Measurements from ENCODE around the gene CST6.

Gene CST6

DNA sequence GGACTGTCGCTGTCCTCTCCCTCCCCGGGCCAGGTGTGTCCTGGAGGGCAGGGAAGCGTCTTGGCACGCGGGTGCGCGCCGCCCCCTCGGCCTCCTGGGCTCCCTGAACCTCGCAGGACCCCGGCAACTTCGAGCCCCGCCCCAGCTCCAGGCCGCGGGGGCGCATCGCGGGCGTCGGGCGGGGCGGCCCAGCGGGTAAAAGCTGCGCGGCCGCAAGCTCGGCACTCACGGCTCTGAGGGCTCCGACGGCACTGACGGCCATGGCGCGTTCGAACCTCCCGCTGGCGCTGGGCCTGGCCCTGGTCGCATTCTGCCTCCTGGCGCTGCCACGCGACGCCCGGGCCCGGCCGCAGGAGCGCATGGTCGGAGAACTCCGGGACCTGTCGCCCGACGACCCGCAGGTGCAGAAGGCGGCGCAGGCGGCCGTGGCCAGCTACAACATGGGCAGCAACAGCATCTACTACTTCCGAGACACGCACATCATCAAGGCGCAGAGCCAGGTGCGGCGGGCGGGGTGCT is at the start of gene CST6:
Gene CST6 (plus strand): TSS at position 224 of the 519 bp plus-strand sequence. CDS start 37 bp downstream, at position 261.
- DNase-seq (ENCODE audit: low read depth, low spot score), result no peak

GRCh38 chr11:65962141-65962564 is 49.7 kb upstream of the CST6 start:
- DNase-seq (ENCODE audit: low read depth, low spot score), result no peak

DNA sequence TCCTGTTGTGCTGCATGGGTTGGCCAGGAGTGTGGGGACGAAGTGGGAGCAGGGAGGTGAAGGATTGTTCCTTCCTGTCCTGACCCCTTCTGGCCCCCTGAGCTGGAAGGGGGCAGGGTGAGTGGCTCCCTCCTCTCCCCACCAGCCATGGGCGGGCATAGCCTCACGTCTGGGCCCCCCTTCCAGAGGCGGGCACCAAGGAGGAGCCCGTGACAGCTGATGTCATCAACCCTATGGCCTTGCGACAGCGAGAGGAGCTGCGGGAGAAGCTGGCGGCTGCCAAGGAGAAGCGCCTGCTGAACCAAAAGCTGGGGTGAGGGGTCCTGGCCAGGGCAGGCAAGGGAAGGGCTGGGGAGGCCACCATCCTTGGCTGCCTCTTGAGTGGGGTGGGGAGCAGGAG is 46.9 kb upstream of the CST6 start:
- DNase-seq (ENCODE audit: low read depth, low spot score), result no peak

DNA sequence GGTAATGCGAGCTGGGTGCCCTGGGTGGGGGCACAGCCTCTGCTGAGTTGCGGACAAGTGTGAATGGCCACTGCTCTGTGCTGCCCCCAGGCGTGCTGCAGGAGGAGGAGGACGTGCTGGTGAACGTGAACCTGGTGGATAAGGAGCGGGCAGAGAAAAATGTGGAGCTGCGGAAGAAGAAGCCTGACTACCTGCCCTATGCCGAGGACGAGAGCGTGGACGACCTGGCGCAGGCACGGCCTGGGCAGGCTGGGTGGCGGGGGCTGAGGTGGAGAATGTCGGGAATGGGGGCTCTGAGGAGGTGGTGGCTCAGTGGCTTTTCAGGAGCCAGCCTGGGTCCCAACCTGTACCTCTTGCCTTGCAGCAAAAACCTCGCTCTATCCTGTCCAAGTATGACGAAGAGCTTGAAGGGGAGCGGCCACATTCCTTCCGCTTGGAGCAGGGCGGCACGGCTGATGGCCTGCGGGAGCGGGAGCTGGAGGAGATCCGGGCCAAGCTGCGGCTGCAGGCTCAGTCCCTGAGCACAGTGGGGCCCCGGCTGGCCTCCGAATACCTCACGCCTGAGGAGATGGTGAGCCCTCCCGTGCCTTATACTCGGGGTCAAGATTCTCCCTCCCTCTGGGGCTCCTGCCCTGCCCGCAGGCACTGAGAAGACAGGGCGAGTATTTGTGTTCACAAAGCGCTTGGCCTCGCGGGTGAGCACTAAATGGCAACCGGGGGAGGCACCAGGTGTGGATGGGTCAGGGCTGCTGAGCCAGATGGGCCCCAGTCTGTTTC is 45.6 kb upstream of the CST6 start:
- no peak for DNase-seq (ENCODE audit: low read depth, low spot score)

DNA sequence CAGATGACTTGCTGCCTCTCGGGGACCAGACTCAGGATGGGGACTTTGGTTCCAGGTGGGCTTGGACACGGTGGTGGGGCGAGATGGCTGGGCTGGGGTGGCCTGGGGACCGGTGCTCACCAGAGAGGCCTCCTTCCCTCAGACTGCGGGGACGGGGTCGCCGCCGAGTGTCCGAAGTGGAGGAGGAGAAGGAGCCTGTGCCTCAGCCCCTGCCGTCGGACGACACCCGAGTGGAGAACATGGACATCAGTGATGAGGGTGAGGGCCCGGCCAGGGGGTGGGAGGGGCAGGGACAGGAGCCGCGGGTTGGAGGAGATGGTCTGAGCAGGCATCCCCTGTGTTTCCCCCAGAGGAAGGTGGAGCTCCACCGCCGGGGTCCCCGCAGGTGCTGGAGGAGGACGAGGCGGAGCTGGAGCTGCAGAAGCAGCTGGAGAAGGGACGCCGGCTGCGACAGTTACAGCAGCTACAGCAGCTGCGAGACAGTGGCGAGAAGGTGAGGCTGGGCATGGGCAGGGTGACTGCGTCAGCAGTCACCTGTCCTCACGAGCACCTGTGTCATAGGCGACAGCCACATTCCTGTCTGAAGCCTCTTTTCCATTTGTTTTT is 44.4 kb upstream of the CST6 start:
- DNase-seq (ENCODE audit: low read depth, low spot score), result no peak

DNA sequence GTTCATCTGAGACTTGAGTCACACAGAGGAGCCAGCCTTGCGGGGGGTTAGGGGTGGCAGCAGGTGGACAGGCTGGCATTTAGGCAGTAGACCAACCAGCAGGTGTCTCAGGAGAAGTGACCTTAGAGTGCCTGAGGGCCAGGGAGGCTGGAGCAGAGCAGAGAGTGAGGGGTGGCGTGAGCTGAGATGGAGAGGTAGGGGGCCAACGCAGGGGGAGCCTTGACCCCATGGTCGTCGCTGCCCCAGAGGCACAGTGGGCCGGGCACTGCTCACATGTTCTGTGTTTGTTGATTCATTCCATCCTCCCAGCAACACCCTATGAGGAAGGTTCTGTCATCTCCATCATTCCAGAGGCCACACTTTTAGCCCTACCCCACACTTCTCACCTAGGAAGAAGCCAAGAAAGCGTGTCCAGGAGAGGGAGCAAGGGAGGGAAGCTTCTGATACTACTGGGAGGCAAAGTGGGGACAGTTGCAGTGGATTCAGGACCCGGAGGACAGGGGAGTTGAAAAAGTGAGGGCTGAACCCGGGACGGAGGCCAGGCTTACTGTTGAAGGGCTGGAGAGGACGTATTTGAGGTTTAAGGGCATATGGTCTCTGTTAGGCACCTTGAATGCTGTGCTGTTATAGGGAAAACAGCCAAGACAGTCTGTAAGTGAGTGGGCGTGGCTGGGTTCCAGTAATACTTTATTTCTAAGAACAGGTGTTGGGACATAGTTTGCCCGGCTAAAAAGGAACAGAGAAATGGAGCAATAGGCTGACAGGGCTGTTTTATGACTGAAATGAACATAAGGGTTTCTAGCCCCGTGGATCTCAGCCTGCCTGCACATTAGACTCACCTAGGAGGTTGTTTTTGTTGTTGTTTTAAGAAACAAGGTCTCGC is 43.0 kb upstream of the CST6 start:
- no peak for DNase-seq (ENCODE audit: low read depth, low spot score)

GRCh38 chr11:65972116-65972515 is 39.7 kb upstream of the CST6 start:
- no peak for DNase-seq (ENCODE audit: low read depth, low spot score)

DNA sequence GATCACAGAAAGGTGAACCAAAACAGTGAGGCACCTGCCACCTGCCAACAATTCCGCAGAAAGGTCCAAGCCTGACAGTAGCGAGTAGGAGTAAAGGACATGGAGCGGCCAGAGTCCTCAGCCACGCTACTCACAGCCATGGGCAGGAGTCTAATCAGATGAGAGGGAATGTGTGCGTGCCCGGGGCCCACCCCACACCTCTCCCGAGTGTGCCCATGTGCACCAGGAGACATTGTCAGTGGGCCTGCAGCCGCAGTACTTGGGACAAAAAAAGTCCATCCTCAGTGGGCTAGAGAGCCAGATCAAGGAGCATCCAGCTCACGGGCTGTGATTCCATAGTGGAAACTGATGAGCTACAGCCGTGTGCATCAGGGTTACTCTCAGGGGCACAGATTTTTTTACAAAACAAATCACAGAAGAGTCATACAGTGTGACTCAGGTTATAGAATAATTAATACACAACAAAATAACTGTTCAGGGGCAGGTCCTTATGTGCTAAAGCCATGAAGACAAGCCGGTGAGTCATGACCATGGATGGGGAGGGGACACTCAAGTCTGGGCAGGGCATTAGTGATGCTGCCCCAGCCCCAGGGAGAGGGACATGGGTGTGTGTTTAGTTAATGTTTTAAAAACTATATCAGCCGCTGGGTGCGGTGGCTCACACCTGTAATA is 38.2 kb upstream of the CST6 start:
- DNase-seq (ENCODE audit: low read depth, low spot score), result no peak

DNA sequence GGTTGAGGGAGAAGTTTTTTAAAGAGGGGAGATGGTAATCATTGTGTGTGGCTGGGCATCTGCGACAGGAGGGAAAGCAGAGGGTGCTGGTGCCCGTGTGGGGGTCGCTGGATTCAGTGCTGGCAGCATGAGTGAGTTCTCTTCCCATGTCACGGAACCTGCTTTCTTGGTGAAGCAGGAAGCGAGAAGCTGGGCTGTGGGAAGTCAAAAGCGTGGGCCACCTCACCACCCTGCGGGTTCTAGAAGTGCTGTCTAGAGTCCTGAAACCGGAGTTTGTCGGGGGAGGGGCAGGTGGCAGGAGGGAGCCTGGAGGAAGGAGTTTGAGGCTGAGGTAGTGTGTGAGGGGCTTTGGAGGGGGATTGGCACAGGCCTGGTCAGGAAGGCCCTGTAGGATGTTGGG is 36.0 kb upstream of the CST6 start:
- DNase-seq (ENCODE audit: low read depth, low spot score), result no peak

GRCh38 chr11:65976216-65977176 is 35.3 kb upstream of the CST6 start:
- DNase-seq (ENCODE audit: low read depth, low spot score), result no peak

DNA sequence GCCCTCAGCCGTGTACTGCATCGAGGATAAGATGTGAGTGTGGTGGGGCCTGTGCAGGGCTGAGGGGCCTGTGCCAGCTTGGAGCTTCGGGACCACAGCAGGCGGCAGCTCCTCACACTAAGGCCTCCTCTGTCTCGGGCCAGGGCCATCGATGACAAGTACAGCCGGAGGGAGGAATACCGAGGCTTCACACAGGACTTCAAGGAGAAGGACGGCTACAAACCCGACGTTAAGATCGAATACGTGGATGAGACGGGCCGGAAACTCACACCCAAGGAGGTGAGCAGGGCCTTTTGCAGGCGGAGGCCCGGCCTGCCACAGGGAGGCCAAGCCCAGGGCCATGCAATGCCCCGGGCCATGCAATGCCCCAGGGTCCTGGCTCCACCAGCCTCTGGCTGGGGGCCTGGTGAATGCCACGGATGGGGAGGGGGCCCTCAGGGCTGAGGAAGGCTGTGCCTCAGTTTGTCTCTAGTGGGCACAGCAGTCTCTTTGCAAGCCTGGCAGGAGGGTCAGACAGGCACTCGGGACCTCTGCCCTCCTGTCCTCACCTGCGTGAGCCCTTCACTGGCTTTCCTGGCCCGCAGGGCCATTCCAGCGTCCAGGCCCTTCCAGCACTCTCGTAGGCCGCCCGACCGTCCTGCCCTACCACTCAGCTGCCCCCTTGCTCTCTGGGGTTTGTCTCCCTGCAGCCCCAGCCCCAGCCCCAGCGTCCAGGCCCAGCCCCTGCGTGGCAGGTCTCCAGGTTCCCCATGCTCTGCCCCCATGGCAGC is 34.0 kb upstream of the CST6 start:
- no peak for DNase-seq (ENCODE audit: low read depth, low spot score)

DNA sequence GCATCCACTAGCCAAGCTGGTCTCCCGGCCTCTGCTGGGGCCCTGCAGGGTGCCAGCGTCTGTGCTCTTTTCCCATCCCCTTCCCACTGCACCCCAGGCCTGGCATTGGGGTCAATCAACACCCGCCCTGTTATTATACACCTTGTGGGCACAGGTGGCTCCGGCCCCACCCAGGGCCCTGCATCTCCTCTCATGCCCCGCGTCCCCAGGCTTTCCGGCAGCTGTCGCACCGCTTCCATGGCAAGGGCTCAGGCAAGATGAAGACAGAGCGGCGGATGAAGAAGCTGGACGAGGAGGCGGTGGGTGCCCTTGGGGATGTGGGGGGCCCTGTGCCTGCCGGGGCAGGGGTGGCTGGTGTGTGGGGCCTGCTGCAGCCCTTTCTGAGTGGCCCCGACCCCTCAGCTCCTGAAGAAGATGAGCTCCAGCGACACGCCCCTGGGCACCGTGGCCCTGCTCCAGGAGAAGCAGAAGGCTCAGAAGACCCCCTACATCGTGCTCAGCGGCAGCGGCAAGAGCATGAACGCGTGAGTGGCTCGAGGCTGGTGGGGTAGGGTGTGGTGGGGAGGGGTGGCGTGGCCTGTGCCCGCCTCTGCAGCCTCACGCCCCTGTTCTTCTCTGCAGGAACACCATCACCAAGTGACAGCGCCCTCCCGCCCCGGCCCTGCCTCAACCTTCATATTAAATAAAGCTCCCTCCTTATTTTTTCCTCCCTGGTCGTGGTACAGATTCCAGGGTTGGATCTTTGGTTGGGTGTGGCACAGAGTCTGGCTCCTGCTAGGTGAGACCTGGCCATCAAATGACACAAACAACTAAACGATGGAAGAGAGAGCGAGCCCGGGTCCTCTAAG is 33.2 kb upstream of the CST6 start:
- no peak for DNase-seq (ENCODE audit: low read depth, low spot score)

DNA sequence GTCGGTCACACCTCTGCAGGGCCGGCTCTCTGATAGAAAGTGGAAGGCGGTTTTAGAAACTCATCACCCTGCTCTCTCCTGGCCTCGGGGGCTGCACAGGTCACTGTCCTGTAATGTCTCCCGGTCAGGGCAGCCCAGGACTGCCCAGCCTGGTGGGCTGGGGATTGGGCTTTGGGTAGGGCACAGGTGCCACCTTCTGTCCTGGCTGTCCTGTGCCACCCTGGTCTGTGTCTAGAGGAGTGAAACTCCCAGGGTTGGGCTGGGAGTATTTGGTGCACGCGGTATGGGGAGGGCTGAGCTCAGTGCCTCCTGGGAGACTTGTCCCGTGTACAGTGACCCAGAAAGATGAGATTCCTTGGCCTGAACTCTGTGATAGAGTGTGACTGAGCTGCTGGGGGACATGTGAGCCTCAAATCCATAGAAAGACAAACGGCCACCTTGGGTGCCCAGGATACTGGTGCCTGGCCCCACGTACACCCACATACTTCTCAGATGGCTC is 32.5 kb upstream of the CST6 start:
- no peak for DNase-seq (ENCODE audit: low read depth, low spot score)

- no peak for DNase-seq (ENCODE audit: low read depth, low spot score)
These were observed 30.6 kb upstream of the CST6 start for GRCh38 chr11:65981101-65981740.

GRCh38 chr11:65981972-65982823 is 29.6 kb upstream of the CST6 start:
- DNase-seq (ENCODE audit: low read depth, low spot score), result no peak

- no peak for DNase-seq (ENCODE audit: low read depth, low spot score)
These were observed 28.8 kb upstream of the CST6 start for GRCh38 chr11:65982824-65983588.

Data from iPS DF 19.7 (cell line).